ENCODE measurements around the gene SLC2A11. TPM values are rescaled to one million over a fixed set of nuclear protein-coding genes. Genes with fewer than 3 reads are reported as not detected.
A peak's percentile ranks its signal among the peaks of the same experiment; 100 is the strongest.

Gene SLC2A11
- total and polyA plus RNA-seq, 12 donors = 11.3 to 35.3 (median 20.8) TPM

GRCh38 chr22:23894710-23895598 is 37.3 kb downstream of the SLC2A11 start:
- no peaks in the 10 kb centered on the region for H3K27me3 ChIP-seq
- 1 to 2% (median 1%) methylated on average over 31 to 79 of the region's 79 CpGs for WGBS, 4 donors
- peaks cover 0 to 24% of the 10 kb centered on the region in 2 donors for H3K4me1 ChIP-seq (replicated peaks in 1 of 2)
- DNase-seq = peak; percentile 75 to 88 (median 84)
- peak in 1 of 2 donors; percentile 33 for TF ChIP-seq POLR2A (IDR thresholded peaks at IDR 0.05)
- TF ChIP-seq CTCF (IDR thresholded peaks at IDR 0.05) = peak in 4 of 6 experiments; percentile 17 to 40 (median 28)
- intact Hi-C loops (cut with DNase I) = no loop called here
- H3K4me3 ChIP-seq = peak overlapping the region; percentile 31 to 89 (median 64)
- H3K36me3 ChIP-seq (replicated peaks in 1 of 2) = peaks cover 0 to 18% of the 10 kb centered on the region in 2 donors
- H3K27ac ChIP-seq = peak overlapping the region; percentile 91 to 100 (median 97)
- no peaks in the 10 kb centered on the region for H3K9me3 ChIP-seq (replicated peaks in 1 of 3)

- 73 to 86% (median 80%) methylated on average over 14 to 16 of the region's 16 CpGs for WGBS, 4 donors
- H3K4me1 ChIP-seq (replicated peaks in 1 of 2) = peaks cover 0 to 24% of the 10 kb centered on the region in 2 donors
- H3K4me3 ChIP-seq = peak overlapping the region in 2 of 4 donors; percentile 31 to 89
- no peak for DNase-seq
- H3K27ac ChIP-seq = peak overlapping the region in 4 of 5 donors; percentile 93 to 100 (median 97)
- intact Hi-C loops (cut with DNase I) = no loop called here
- peaks cover 0 to 18% of the 10 kb centered on the region in 2 donors for H3K36me3 ChIP-seq (replicated peaks in 1 of 2)
- TF ChIP-seq POLR2A (IDR thresholded peaks at IDR 0.05) = no peak
- no peak for TF ChIP-seq CTCF (IDR thresholded peaks at IDR 0.05)
- no peaks in the 10 kb centered on the region for H3K27me3 ChIP-seq
- H3K9me3 ChIP-seq (replicated peaks in 1 of 3) = no peaks in the 10 kb centered on the region
Measured at GRCh38 chr22:23895599-23896144, 38.0 kb downstream of the SLC2A11 start.

GRCh38 chr22:23896166-23896522 is 38.5 kb downstream of the SLC2A11 start:
- Histone ChIP-seq H3K36me3 (replicated peaks in 1 of 2) (peaks cover 0 to 18% of the 10 kb centered on the region in 2 donors), H3K9me3 (replicated peaks in 1 of 3) (no peaks in the 10 kb centered on the region), H3K27ac (peak overlapping the region in 2 of 5 donors; percentile 97 to 100), H3K4me1 (replicated peaks in 1 of 2) (peaks cover 0 to 24% of the 10 kb centered on the region in 2 donors), H3K4me3 (no peak overlapping the region), H3K27me3 (no peaks in the 10 kb centered on the region)
- no peak for DNase-seq
- WGBS, 4 donors = 91 to 100% (median 95%) methylated on average over 4 to 5 of the region's 5 CpGs
- intact Hi-C loops (cut with DNase I) = no loop called here
- no peak for TF ChIP-seq POLR2A (IDR thresholded peaks at IDR 0.05)
- no peak for TF ChIP-seq CTCF (IDR thresholded peaks at IDR 0.05)

GRCh38 chr22:23896523-23897186 is 39.0 kb downstream of the SLC2A11 start:
- H3K27me3 ChIP-seq = no peaks in the 10 kb centered on the region
- peaks cover 0 to 24% of the 10 kb centered on the region in 2 donors for H3K4me1 ChIP-seq (replicated peaks in 1 of 2)
- no peak for TF ChIP-seq POLR2A (IDR thresholded peaks at IDR 0.05)
- no peak for TF ChIP-seq CTCF (IDR thresholded peaks at IDR 0.05)
- no peak for DNase-seq
- H3K9me3 ChIP-seq (replicated peaks in 1 of 3) = no peaks in the 10 kb centered on the region
- no peak overlapping the region for H3K27ac ChIP-seq
- H3K4me3 ChIP-seq = no peak overlapping the region
- WGBS, 4 donors = 81 to 96% (median 87%) methylated on average over 5 to 8 of the region's 8 CpGs
- intact Hi-C loops (cut with DNase I) = no loop called here
- H3K36me3 ChIP-seq (replicated peaks in 1 of 2) = peaks cover 0 to 18% of the 10 kb centered on the region in 2 donors

All from adrenal gland (tissue), 12 donors.